ENCODE data around the gene PIK3R2.

Gene PIK3R2

GRCh38 chr19:18190278-18190677, 37.3 kb downstream of the PIK3R2 start:
- no peak overlapping the region for H3K27ac ChIP-seq (ENCODE audit: low read depth in 2 of 2, low read length in 2 of 2)
- H3K4me1 ChIP-seq (ENCODE audit: control insufficient read depth in 2 of 2, insufficient read depth in 2 of 2, low read length in 2 of 2): peaks cover 13 to 14% of the 10 kb centered on the region in 2 donors

GRCh38 chr19:18191640-18192062, 38.7 kb downstream of the PIK3R2 start:
- peak overlapping the region; percentile 67 to 88 for H3K4me3 ChIP-seq (ENCODE audit: low read length in 2 of 2)
- H3K4me1 ChIP-seq (ENCODE audit: control insufficient read depth in 2 of 2, insufficient read depth in 2 of 2, low read length in 2 of 2): peaks cover 13 to 14% of the 10 kb centered on the region in 2 donors
- peak overlapping the region; percentile 63 to 81 for H3K9ac ChIP-seq (ENCODE audit: low read depth in 1 of 2, low read length in 2 of 2)
- H3K27ac ChIP-seq (ENCODE audit: low read depth in 2 of 2, low read length in 2 of 2): peak overlapping the region; percentile 89 to 94
- H3K36me3 ChIP-seq (ENCODE audit: control insufficient read depth in 2 of 2, insufficient read depth in 2 of 2, low read length in 2 of 2): peaks cover 2 to 7% of the 10 kb centered on the region in 2 donors
- no peaks in the 10 kb centered on the region for H3K9me3 ChIP-seq (ENCODE audit: control insufficient read depth in 2 of 2, low read length in 2 of 2)
- no peaks in the 10 kb centered on the region for H3K27me3 ChIP-seq (ENCODE audit: control insufficient read depth in 2 of 2, insufficient read depth in 2 of 2, low read length in 2 of 2)

More at GRCh38 chr19:18190278-18190677, 37.3 kb downstream of the PIK3R2 start:
- Histone ChIP-seq H3K36me3 (ENCODE audit: control insufficient read depth in 2 of 2, insufficient read depth in 2 of 2, low read length in 2 of 2) (no peaks in the 10 kb centered on the region), H3K27me3 (ENCODE audit: control insufficient read depth in 2 of 2, insufficient read depth in 2 of 2, low read length in 2 of 2) (no peaks in the 10 kb centered on the region), H3K4me3 (ENCODE audit: low read length in 2 of 2) (no peak overlapping the region), H3K9me3 (ENCODE audit: control insufficient read depth in 2 of 2, low read length in 2 of 2) (no peaks in the 10 kb centered on the region), H3K9ac (ENCODE audit: low read depth in 1 of 2, low read length in 2 of 2) (no peak overlapping the region)

GRCh38 chr19:18192673-18193387, 39.9 kb downstream of the PIK3R2 start, which contains the start of gene MPV17L2:
TSS of gene MPV17L2 (plus strand) at chr19:18193218. CDS start at chr19:18193282, 64 bp downstream.
- Histone ChIP-seq H3K4me3 (ENCODE audit: low read length in 2 of 2) (peak within 1 kb of the TSS; percentile 72 to 88), H3K27ac (ENCODE audit: low read depth in 2 of 2, low read length in 2 of 2) (peak within 1 kb of the TSS; percentile 89 to 94), H3K9me3 (ENCODE audit: control insufficient read depth in 2 of 2, low read length in 2 of 2) (no peaks in the 10 kb centered on the region), H3K9ac (ENCODE audit: low read depth in 1 of 2, low read length in 2 of 2) (peak within 1 kb of the TSS; percentile 84 to 87), H3K36me3 (ENCODE audit: control insufficient read depth in 2 of 2, insufficient read depth in 2 of 2, low read length in 2 of 2) (peaks cover 6 to 11% of the 10 kb centered on the region in 2 donors), H3K4me1 (ENCODE audit: control insufficient read depth in 2 of 2, insufficient read depth in 2 of 2, low read length in 2 of 2) (peaks cover 13 to 14% of the 10 kb centered on the region in 2 donors), H3K27me3 (ENCODE audit: control insufficient read depth in 2 of 2, insufficient read depth in 2 of 2, low read length in 2 of 2) (no peaks in the 10 kb centered on the region)

DNA sequence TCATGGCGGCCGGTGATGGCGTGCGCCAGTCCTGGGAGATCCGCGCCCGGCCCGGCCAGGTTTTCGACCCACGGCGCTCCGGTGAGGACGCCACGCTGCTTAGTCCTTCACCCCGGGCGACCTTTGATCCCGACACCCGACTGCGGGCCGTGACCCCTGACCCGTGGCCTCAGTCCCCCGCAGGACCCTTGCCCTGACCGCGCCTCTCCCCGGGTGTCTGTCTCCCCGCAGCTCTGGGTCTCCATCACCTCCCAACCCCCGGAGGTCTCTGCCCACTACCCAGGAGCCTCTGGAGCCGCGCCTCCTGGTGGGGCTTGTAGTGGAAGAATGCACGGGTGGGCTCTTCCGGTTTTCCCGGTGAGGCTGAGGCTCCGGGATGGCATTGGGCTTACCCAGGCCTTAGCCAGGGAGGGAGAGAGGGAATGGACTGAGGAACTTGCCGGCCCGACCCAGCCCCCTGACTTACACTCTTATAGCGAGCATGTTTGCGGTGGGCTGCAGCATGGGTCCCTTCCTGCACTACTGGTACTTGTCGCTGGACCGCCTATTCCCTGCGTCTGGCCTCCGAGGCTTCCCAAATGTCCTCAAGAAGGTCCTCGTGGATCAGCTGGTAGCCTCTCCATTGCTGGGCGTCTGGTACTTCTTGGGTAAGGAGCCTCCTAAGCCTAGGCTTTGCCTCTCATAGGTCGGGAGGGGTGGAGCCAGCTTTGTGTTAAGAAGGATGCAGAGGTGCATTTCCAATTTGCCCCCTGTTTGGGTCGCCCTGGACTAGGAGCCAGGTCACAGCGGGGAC, 40.6 kb downstream of the PIK3R2 start:
- Histone ChIP-seq H3K9me3 (ENCODE audit: control insufficient read depth in 2 of 2, low read length in 2 of 2) (no peaks in the 10 kb centered on the region), H3K9ac (ENCODE audit: low read depth in 1 of 2, low read length in 2 of 2) (peak overlapping the region; percentile 48 to 84), H3K27ac (ENCODE audit: low read depth in 2 of 2, low read length in 2 of 2) (peak overlapping the region; percentile 71 to 87), H3K4me3 (ENCODE audit: low read length in 2 of 2) (peak overlapping the region; percentile 71 to 72), H3K27me3 (ENCODE audit: control insufficient read depth in 2 of 2, insufficient read depth in 2 of 2, low read length in 2 of 2) (no peaks in the 10 kb centered on the region), H3K36me3 (ENCODE audit: control insufficient read depth in 2 of 2, insufficient read depth in 2 of 2, low read length in 2 of 2) (peaks cover 14 to 18% of the 10 kb centered on the region in 2 donors), H3K4me1 (ENCODE audit: control insufficient read depth in 2 of 2, insufficient read depth in 2 of 2, low read length in 2 of 2) (peaks cover 13 to 14% of the 10 kb centered on the region in 2 donors)

DNA sequence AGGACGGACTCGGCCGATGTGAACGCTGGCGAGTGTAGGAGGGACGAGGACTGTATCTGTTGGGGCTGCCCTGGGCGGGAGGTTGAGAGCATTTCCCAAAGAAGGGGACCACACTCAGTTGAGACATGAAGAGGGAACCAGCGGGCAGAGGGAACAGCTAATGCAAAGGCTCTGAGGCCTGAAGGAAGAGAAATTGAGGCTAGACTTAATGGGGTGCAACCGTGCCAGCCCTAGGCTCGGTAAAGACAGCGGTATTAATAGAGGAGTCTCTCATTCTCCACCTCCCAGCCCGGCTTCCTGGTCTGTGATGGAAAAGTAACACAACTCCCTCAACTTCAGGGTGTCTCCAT, 41.2 kb downstream of the PIK3R2 start:
- H3K27me3 ChIP-seq (ENCODE audit: control insufficient read depth in 2 of 2, insufficient read depth in 2 of 2, low read length in 2 of 2): no peaks in the 10 kb centered on the region
- H3K4me3 ChIP-seq (ENCODE audit: low read length in 2 of 2): peak overlapping the region in 1 of 2 donors; percentile 71
- H3K9me3 ChIP-seq (ENCODE audit: control insufficient read depth in 2 of 2, low read length in 2 of 2): no peaks in the 10 kb centered on the region
- H3K4me1 ChIP-seq (ENCODE audit: control insufficient read depth in 2 of 2, insufficient read depth in 2 of 2, low read length in 2 of 2): peaks cover 13 to 14% of the 10 kb centered on the region in 2 donors
- peaks cover 15 to 20% of the 10 kb centered on the region in 2 donors for H3K36me3 ChIP-seq (ENCODE audit: control insufficient read depth in 2 of 2, insufficient read depth in 2 of 2, low read length in 2 of 2)
- no peak overlapping the region for H3K27ac ChIP-seq (ENCODE audit: low read depth in 2 of 2, low read length in 2 of 2)
- peak overlapping the region in 1 of 2 donors; percentile 84 for H3K9ac ChIP-seq (ENCODE audit: low read depth in 1 of 2, low read length in 2 of 2)

DNA sequence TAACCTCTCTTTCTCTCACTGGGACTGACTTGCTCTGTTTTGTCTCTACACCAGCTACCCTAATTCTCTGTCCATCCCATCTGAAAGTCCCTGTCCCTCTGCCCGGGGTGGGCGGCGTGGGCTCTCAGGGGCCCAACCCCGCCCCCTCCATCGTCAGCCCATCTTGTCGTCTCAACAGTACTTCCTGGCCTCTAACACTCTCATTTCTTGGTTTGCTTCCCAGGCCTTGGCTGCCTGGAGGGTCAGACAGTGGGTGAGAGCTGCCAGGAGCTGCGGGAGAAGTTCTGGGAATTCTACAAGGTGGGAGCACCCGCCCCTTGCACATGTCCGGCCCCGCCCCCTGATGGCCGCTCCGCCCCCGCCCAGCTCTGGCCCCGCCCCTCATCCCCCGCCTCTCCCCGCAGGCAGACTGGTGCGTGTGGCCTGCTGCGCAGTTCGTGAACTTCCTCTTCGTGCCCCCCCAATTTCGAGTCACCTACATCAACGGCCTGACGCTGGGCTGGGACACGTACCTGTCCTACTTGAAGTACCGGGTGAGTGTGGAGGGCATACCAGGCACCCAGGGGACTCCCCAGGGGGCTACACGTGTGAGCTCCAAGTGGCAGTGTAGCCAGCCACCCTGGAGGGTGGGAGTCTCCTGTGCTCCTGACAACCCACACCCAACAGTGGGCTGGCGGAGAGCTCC, 41.7 kb downstream of the PIK3R2 start:
- peaks cover 15 to 20% of the 10 kb centered on the region in 2 donors for H3K36me3 ChIP-seq (ENCODE audit: control insufficient read depth in 2 of 2, insufficient read depth in 2 of 2, low read length in 2 of 2)
- H3K27ac ChIP-seq (ENCODE audit: low read depth in 2 of 2, low read length in 2 of 2): no peak overlapping the region
- no peaks in the 10 kb centered on the region for H3K9me3 ChIP-seq (ENCODE audit: control insufficient read depth in 2 of 2, low read length in 2 of 2)
- peak overlapping the region in 1 of 2 donors; percentile 71 for H3K4me3 ChIP-seq (ENCODE audit: low read length in 2 of 2)
- no peak overlapping the region for H3K9ac ChIP-seq (ENCODE audit: low read depth in 1 of 2, low read length in 2 of 2)
- no peaks in the 10 kb centered on the region for H3K27me3 ChIP-seq (ENCODE audit: control insufficient read depth in 2 of 2, insufficient read depth in 2 of 2, low read length in 2 of 2)
- H3K4me1 ChIP-seq (ENCODE audit: control insufficient read depth in 2 of 2, insufficient read depth in 2 of 2, low read length in 2 of 2): peaks cover 13 to 14% of the 10 kb centered on the region in 2 donors

GRCh38 chr19:18196511-18196845, 43.5 kb downstream of the PIK3R2 start:
- H3K9me3 ChIP-seq (ENCODE audit: control insufficient read depth in 2 of 2, low read length in 2 of 2): no peaks in the 10 kb centered on the region
- H3K4me1 ChIP-seq (ENCODE audit: control insufficient read depth in 2 of 2, insufficient read depth in 2 of 2, low read length in 2 of 2): peaks cover 13% of the 10 kb centered on the region in 2 donors
- no peaks in the 10 kb centered on the region for H3K27me3 ChIP-seq (ENCODE audit: control insufficient read depth in 2 of 2, insufficient read depth in 2 of 2, low read length in 2 of 2)
- no peak overlapping the region for H3K4me3 ChIP-seq (ENCODE audit: low read length in 2 of 2)
- H3K27ac ChIP-seq (ENCODE audit: low read depth in 2 of 2, low read length in 2 of 2): no peak overlapping the region
- peaks cover 15 to 23% of the 10 kb centered on the region in 2 donors for H3K36me3 ChIP-seq (ENCODE audit: control insufficient read depth in 2 of 2, insufficient read depth in 2 of 2, low read length in 2 of 2)
- H3K9ac ChIP-seq (ENCODE audit: low read depth in 1 of 2, low read length in 2 of 2): no peak overlapping the region

DNA sequence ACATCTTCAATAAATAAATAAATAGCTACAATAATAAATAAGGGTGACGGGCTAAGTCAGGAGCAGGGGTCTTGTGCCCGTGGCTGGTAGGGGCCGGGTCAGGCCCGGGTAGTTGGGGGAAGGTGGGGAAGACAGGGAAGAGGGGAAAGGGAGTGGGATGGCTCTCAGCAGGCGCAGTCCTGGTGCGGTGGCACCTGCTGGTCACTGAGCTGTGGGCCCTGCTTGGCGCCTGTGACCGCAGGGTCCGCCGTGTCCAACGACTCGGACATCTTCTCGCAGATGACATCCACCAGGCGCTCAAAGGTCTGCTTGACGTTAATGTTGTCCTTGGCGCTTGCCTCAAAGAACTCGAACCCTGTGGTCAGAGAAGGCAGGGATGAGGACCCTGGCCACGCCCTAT, 44.3 kb downstream of the PIK3R2 start:
- Histone ChIP-seq H3K9ac (ENCODE audit: low read depth in 1 of 2, low read length in 2 of 2) (no peak overlapping the region), H3K4me1 (ENCODE audit: control insufficient read depth in 2 of 2, insufficient read depth in 2 of 2, low read length in 2 of 2) (peaks cover 11 to 13% of the 10 kb centered on the region in 2 donors), H3K27ac (ENCODE audit: low read depth in 2 of 2, low read length in 2 of 2) (no peak overlapping the region), H3K36me3 (ENCODE audit: control insufficient read depth in 2 of 2, insufficient read depth in 2 of 2, low read length in 2 of 2) (peaks cover 15 to 23% of the 10 kb centered on the region in 2 donors), H3K27me3 (ENCODE audit: control insufficient read depth in 2 of 2, insufficient read depth in 2 of 2, low read length in 2 of 2) (no peaks in the 10 kb centered on the region), H3K9me3 (ENCODE audit: control insufficient read depth in 2 of 2, low read length in 2 of 2) (no peaks in the 10 kb centered on the region), H3K4me3 (ENCODE audit: low read length in 2 of 2) (no peak overlapping the region)

DNA sequence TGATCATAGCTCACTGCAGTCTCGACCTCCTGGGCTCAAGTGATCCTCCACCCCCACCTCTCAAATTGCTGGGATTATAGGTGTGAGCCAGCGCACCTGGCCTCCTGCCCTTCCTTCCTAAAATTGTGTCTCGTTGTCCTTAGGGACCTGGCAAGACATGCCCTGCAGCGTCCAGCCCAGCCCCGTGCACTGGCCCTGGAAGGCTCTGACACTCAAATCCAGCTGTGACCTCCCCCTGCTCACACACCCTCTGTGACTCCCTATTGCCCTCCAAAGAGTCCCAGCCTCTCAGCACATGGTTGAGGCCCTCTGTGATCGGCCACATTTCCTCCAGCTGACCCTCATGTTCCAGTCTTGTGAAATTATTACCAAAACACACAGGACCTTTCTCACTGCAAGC, 45.0 kb downstream of the PIK3R2 start:
- Histone ChIP-seq H3K27me3 (ENCODE audit: control insufficient read depth in 2 of 2, insufficient read depth in 2 of 2, low read length in 2 of 2) (no peaks in the 10 kb centered on the region), H3K36me3 (ENCODE audit: control insufficient read depth in 2 of 2, insufficient read depth in 2 of 2, low read length in 2 of 2) (peaks cover 15 to 23% of the 10 kb centered on the region in 2 donors), H3K4me1 (ENCODE audit: control insufficient read depth in 2 of 2, insufficient read depth in 2 of 2, low read length in 2 of 2) (peaks cover 16 to 18% of the 10 kb centered on the region in 2 donors), H3K27ac (ENCODE audit: low read depth in 2 of 2, low read length in 2 of 2) (no peak overlapping the region), H3K4me3 (ENCODE audit: low read length in 2 of 2) (no peak overlapping the region), H3K9ac (ENCODE audit: low read depth in 1 of 2, low read length in 2 of 2) (no peak overlapping the region), H3K9me3 (ENCODE audit: control insufficient read depth in 2 of 2, low read length in 2 of 2) (no peaks in the 10 kb centered on the region)
